VCaP (cell line): ENCODE data around the gene TRRAP.

Experiments used
- H3K27ac ChIP-seq: fragments of 450-650 bp; 2 replicates; pipeline ENCODE4 v1.5.1; 2017
- TF ChIP-seq, protein P1 (sequence below): fragments of 450-650 bp; conservative IDR thresholded peaks from 2 replicates; pipeline ENCODE4 v1.5.1; 2017; ENCODE audit warnings: mild to moderate bottlenecking, moderate library complexity

The TRRAP gene

DNA sequence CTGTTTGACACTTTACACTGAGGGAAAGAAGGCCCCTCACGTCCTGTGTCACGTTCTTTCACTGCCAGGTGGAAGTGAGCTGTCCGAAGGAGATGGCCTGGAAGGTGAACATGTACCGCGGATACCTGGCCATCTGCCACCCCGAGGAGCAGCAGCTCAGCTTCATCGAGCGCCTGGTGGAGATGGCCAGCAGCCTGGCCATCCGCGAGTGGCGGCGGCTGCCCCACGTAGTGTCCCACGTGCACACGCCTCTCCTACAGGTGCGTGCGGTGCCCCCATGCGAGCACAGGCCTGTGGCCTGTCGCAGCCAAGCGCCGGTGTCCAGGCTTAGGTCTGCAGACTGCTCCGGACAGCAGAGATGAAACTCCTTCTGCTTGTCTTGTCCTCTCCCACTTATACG lies 103.4 kb downstream of the TRRAP start:
- TF ChIP-seq, protein P1, sequence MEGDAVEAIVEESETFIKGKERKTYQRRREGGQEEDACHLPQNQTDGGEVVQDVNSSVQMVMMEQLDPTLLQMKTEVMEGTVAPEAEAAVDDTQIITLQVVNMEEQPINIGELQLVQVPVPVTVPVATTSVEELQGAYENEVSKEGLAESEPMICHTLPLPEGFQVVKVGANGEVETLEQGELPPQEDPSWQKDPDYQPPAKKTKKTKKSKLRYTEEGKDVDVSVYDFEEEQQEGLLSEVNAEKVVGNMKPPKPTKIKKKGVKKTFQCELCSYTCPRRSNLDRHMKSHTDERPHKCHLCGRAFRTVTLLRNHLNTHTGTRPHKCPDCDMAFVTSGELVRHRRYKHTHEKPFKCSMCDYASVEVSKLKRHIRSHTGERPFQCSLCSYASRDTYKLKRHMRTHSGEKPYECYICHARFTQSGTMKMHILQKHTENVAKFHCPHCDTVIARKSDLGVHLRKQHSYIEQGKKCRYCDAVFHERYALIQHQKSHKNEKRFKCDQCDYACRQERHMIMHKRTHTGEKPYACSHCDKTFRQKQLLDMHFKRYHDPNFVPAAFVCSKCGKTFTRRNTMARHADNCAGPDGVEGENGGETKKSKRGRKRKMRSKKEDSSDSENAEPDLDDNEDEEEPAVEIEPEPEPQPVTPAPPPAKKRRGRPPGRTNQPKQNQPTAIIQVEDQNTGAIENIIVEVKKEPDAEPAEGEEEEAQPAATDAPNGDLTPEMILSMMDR, result no peak
- H3K27ac ChIP-seq, result no peak overlapping the region

DNA sequence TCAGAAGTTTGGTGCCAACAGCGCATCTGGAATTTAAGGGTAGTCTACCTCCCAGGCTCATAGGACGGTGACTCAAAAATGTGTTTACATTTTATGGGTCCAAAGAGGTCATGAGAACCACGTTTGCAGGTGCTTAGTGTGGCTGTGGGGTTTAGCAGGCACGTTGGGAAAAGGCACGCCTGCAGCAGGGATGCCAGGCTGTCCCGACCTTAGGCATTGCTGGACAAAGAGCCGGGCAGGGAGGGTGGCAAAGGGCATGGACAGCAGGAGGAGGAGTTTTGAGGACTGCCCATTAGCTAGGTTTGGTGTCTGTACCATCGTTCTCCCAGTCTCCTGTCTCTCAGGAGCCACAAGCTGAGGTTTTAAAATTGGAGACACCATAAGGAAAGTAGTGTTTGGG lies 104.4 kb downstream of the TRRAP start:
- no peak overlapping the region for H3K27ac ChIP-seq

DNA sequence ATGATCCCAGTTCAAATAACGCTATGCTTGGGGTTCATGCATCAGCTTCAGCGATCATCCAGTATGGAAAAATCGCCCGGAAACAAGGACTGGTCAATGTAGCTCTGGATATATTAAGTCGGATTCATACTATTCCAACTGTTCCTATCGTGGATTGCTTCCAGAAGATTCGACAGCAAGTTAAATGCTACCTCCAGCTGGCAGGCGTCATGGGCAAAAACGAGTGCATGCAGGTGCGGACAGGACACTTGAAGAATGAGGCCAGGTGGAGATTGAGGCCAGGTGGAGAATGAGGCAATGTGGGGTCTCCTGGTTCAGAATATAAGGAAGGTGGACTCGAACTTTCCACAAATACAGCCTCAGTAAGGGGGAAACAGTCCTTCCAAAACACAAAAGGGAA lies 105.8 kb downstream of the TRRAP start:
- no peak overlapping the region for H3K27ac ChIP-seq
- TF ChIP-seq, protein P1, result no peak

More for the DNA sequence above, 104.4 kb downstream of the TRRAP start:
- TF ChIP-seq, protein P1, result no peak

DNA sequence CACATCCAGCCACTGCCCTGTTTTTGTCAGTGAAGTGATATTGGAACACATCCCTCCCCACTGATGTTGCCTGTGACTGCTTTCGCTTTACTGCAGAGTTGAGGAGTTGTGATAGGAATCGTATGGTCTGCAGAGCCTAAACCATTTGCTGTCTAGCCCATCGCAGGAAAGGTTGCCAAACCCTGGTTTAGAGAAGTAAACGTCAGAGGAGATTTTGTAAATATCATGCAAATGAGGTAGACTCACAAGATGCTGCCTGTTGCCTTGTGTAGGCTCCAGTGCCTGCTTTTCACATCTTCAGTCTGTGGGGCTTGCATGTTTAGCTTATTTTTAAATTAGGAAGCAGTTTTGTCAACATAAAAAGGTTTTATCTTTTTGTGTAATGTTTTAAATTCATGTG lies 107.1 kb downstream of the TRRAP start:
- TF ChIP-seq, protein P1, result no peak
- no peak overlapping the region for H3K27ac ChIP-seq

DNA sequence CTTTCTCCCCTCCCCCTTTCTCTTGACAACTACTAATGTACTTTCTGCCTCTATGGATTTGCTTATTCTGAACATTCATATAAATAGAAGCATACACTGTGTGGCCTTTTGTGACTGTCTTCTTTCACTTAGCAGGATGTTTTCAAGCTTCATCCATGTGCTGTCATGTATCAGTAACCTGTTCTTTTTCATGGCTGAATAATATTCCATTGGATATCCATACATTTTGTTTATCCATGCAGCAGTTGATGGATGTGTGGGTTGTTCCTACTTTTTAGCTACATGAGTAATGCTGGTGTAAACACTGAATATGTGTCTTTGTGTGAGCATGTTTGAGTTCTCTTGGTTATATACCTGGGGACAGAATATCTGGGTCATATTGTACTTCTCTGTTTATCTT lies 107.6 kb downstream of the TRRAP start:
- H3K27ac ChIP-seq, result no peak overlapping the region
- TF ChIP-seq, protein P1, result no peak

DNA sequence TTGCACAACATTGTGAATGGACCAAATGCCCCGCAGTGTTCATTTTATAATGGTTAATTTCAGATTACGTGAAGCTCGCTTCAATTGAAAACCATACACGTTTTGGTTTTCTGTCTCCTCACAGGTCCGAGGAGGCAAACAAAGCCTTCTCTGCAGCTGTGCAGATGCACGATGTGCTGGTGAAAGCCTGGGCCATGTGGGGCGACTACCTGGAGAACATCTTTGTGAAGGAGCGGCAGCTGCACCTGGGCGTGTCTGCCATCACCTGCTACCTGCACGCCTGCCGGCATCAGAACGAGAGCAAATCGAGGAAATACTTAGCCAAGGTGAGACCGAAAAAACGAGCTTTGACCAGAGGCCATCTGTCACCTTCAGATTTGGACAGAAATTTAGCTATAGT lies 110.3 kb downstream of the TRRAP start:
- TF ChIP-seq, protein P1, result no peak
- H3K27ac ChIP-seq, result no peak overlapping the region

DNA sequence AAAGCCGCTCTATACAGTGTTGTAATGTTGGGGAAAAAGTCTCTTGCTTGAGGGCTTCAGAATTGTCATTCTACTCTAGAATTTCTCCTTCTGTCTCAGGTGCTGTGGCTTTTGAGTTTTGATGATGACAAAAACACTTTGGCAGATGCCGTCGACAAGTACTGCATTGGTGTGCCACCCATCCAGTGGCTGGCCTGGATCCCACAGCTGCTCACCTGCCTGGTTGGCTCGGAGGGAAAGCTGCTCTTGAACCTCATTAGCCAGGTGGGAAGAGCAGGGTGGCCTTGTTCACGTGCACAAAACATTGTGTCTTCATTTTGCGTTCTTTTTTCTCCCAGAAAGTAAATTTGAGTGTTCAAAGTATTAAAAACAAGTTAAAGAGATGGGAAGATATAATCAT lies 112.0 kb downstream of the TRRAP start:
- TF ChIP-seq, protein P1, result no peak
- H3K27ac ChIP-seq, result no peak overlapping the region

DNA sequence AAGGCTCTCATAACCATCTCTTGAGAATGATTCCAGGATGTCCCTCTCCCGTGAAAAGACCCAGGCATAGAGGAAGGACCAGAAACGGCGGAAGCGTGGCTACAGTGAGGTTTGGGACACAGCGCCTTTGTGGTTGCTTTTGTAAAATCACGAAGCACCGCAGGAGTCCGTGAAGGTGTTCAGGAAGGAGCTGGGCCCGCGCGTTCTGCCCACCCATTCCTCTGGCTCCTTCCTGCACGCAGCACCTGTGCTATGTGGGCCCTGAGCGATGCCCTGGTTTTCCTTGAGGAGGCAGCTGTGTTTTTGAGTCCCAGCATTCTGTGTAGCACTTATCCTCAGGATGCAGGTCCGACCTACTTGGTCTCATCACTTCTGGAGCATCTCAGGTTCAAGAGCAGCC lies 112.8 kb downstream of the TRRAP start:
- no peak overlapping the region for H3K27ac ChIP-seq
- TF ChIP-seq, protein P1, result no peak
